ENCODE results near the gene ATP8B4.
"Not testable (repeated sequence)": the region's sequence is repeated elsewhere in the genome, so short reads cannot be mapped to it uniquely, and the experiment has no call there.

Gene ATP8B4

GRCh38 chr15:50108461-50108860 lies 10.6 kb downstream of the ATP8B4 start:
- no peak for DNase-seq

- DNase-seq = peak in 2 of 14 donors; percentile 24 to 27
Observed at GRCh38 chr15:50107591-50108408, 11.2 kb downstream of the ATP8B4 start.

- no peak for DNase-seq
Observed at GRCh38 chr15:50107157-50107556, 11.9 kb downstream of the ATP8B4 start.

- no peak for DNase-seq
Observed at GRCh38 chr15:50106457-50106856, 12.6 kb downstream of the ATP8B4 start.

GRCh38 chr15:50100486-50100885 lies 18.5 kb downstream of the ATP8B4 start:
- no peak for DNase-seq

- no peak for DNase-seq
Observed at GRCh38 chr15:50098545-50098944, 20.5 kb downstream of the ATP8B4 start.

GRCh38 chr15:50095938-50096821 lies 22.9 kb downstream of the ATP8B4 start:
- DNase-seq = no peak

- not testable (repeated sequence) for DNase-seq
Observed at GRCh38 chr15:50089386-50089785, 29.6 kb downstream of the ATP8B4 start.

GRCh38 chr15:50084932-50085331 lies 34.1 kb downstream of the ATP8B4 start:
- DNase-seq = no peak

- no peak for DNase-seq
Observed at GRCh38 chr15:50083424-50084025, 35.5 kb downstream of the ATP8B4 start.

GRCh38 chr15:50082066-50082465 lies 37.0 kb downstream of the ATP8B4 start:
- DNase-seq = no peak

- DNase-seq = peak in 9 of 14 donors; percentile 1 to 69 (median 40)
Observed at GRCh38 chr15:50077651-50078050, 41.4 kb downstream of the ATP8B4 start.

- no peak for DNase-seq
Observed at GRCh38 chr15:50077176-50077575, 41.9 kb downstream of the ATP8B4 start.

GRCh38 chr15:50075319-50075718 lies 43.7 kb downstream of the ATP8B4 start:
- no peak for DNase-seq

GRCh38 chr15:50071551-50072258 lies 47.3 kb downstream of the ATP8B4 start:
- no peak for DNase-seq

- no peak for DNase-seq
Observed at GRCh38 chr15:50068016-50068415, 51.0 kb downstream of the ATP8B4 start.

- DNase-seq = no peak
Observed at GRCh38 chr15:50067254-50067653, 51.8 kb downstream of the ATP8B4 start.

GRCh38 chr15:50066666-50067065 lies 52.4 kb downstream of the ATP8B4 start:
- no peak for DNase-seq

GRCh38 chr15:50066202-50066601 lies 52.8 kb downstream of the ATP8B4 start:
- no peak for DNase-seq

GRCh38 chr15:50065279-50065678 lies 53.8 kb downstream of the ATP8B4 start:
- DNase-seq = no peak

- DNase-seq = no peak
Observed at GRCh38 chr15:50064673-50065072, 54.4 kb downstream of the ATP8B4 start.

- no peak for DNase-seq
Observed at GRCh38 chr15:50063226-50063625, 55.8 kb downstream of the ATP8B4 start.
